GM12878 (cell line): ENCODE data around the gene SERPINA6.

Experiments
- BRCA1 ChIP-seq: IDR thresholded peaks from 2 replicates; pipeline ENCODE4 v1.6.1; 2011; ENCODE audit warnings: low read depth, low read length, improper control_type of control experiment
- CTCF ChIP-seq, 3 experiments: IDR thresholded peaks in 2 of 3; conservative IDR thresholded peaks in 1 of 3; 2 replicates each; pipeline ENCODE4 v1.5.1; 2011; ENCODE audit warnings: low read depth in 3 of 3, low read length in 3 of 3, mild to moderate bottlenecking in 3 of 3, control low read depth in 2 of 3, moderate library complexity in 2 of 3, inconsistent platforms in 1 of 3, mixed read lengths in 1 of 3; ENCODE audit not compliant: control insufficient read depth in 2 of 3, insufficient read depth in 1 of 3; ENCODE audit errors: extremely low read depth in 1 of 3
- EZH2 ChIP-seq: IDR thresholded peaks from 2 replicates; pipeline ENCODE4 v1.6.1; 2012; ENCODE audit warnings: low read depth, mild to moderate bottlenecking, control low read depth, inconsistent platforms, low read length, borderline replicate concordance; ENCODE audit not compliant: control insufficient read depth
- MTA2 ChIP-seq: fragments of 450-650 bp; IDR thresholded peaks from 2 replicates; pipeline ENCODE4 v1.6.1; 2016; ENCODE audit warnings: low read depth, mild to moderate bottlenecking, moderate library complexity
- NFIC ChIP-seq: IDR thresholded peaks from 2 replicates; pipeline ENCODE4 v1.6.1; 2012; ENCODE audit warnings: low read depth, mild to moderate bottlenecking, inconsistent platforms, low read length, moderate library complexity
- TF ChIP-seq, protein P1 (sequence below): IDR thresholded peaks from 2 replicates; pipeline ENCODE4 v1.6.1; 2012; ENCODE audit warnings: low read depth, low read length, improper control_type of control experiment
- TF ChIP-seq, protein P2 (sequence below): IDR thresholded peaks from 2 replicates; pipeline ENCODE4 v1.6.1; 2011; ENCODE audit warnings: low read depth, low read length, improper control_type of control experiment, borderline replicate concordance

GRCh38 chr14:94291906-94292525, 31.1 kb downstream of the SERPINA6 start:
- TF ChIP-seq, protein P1, sequence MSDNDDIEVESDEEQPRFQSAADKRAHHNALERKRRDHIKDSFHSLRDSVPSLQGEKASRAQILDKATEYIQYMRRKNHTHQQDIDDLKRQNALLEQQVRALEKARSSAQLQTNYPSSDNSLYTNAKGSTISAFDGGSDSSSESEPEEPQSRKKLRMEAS, result no peak
- TF ChIP-seq BRCA1, result no peak
- TF ChIP-seq CTCF (IDR thresholded peaks at IDR 0.05 in 2 of 3, conservative IDR thresholded peaks at IDR 0.05 in 1 of 3; ENCODE audit: control insufficient read depth in 2 of 3, extremely low read depth in 1 of 3, insufficient read depth in 1 of 3, low read depth in 3 of 3, low read length in 3 of 3), result no peak
- no peak for TF ChIP-seq EZH2
- TF ChIP-seq, protein P2, sequence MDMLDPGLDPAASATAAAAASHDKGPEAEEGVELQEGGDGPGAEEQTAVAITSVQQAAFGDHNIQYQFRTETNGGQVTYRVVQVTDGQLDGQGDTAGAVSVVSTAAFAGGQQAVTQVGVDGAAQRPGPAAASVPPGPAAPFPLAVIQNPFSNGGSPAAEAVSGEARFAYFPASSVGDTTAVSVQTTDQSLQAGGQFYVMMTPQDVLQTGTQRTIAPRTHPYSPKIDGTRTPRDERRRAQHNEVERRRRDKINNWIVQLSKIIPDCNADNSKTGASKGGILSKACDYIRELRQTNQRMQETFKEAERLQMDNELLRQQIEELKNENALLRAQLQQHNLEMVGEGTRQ, result no peak
- no peak for TF ChIP-seq MTA2
- TF ChIP-seq NFIC, result no peak
